GM23248 (cell line): ENCODE data around the gene MTHFD2L. TPM values are rescaled to one million over a fixed set of nuclear protein-coding genes. Genes with fewer than 3 reads are reported as not detected.

Source experiments
- DNase-seq: peaks from one replicate; pipeline ENCODE4 v3.0.0-alpha.2; 2015
- H2AFZ ChIP-seq: fragments of 200-600 bp; sonication (generic); 2 replicates; pipeline ENCODE4 v1.6.1; 2016; ENCODE audit warnings: antibody characterized with exemption
- H3F3A ChIP-seq: fragments of 200-600 bp; sonication (generic); 2 replicates; pipeline ENCODE4 v1.6.1; 2016; ENCODE audit warnings: mild to moderate bottlenecking, antibody characterized with exemption, mixed run types; ENCODE audit not compliant: insufficient read depth
- H3K27ac ChIP-seq: fragments of 200-600 bp; sonication (generic); 2 replicates; pipeline ENCODE4 v1.5.1; 2016; ENCODE audit warnings: mild to moderate bottlenecking
- H3K27me3 ChIP-seq: fragments of 200-600 bp; sonication (generic); replicated peaks from 2 replicates; pipeline ENCODE4 v1.6.1; 2016; ENCODE audit warnings: mild to moderate bottlenecking; ENCODE audit not compliant: insufficient read depth
- H3K36me3 ChIP-seq: fragments of 200-600 bp; sonication (generic); 2 replicates; pipeline ENCODE4 v1.6.1; 2016; ENCODE audit warnings: low read depth, mild to moderate bottlenecking
- H3K4me1 ChIP-seq: fragments of 200-600 bp; sonication (generic); 2 replicates; pipeline ENCODE4 v1.6.1; 2016; ENCODE audit warnings: mild to moderate bottlenecking; ENCODE audit not compliant: insufficient read depth
- H3K4me2 ChIP-seq: fragments of 200-600 bp; sonication (generic); one replicate; pipeline ENCODE4 v1.6.1; 2016; ENCODE audit warnings: mild to moderate bottlenecking; ENCODE audit not compliant: unreplicated experiment
- H3K4me3 ChIP-seq: fragments of 200-600 bp; sonication (generic); 2 replicates; pipeline ENCODE4 v1.5.1; 2016; ENCODE audit warnings: mild to moderate bottlenecking
- H3K79me2 ChIP-seq: fragments of 200-600 bp; sonication (generic); 2 replicates; pipeline ENCODE4 v1.6.1; 2016; ENCODE audit warnings: mild to moderate bottlenecking; ENCODE audit not compliant: insufficient read depth
- H3K9ac ChIP-seq: fragments of 200-600 bp; sonication (generic); 2 replicates; pipeline ENCODE4 v1.6.1; 2016; ENCODE audit warnings: mild to moderate bottlenecking
- H3K9me2 ChIP-seq: fragments of 200-600 bp; sonication (generic); 2 replicates; pipeline ENCODE4 v1.6.1; 2016; ENCODE audit warnings: mixed run types, mild to moderate bottlenecking, moderate library complexity; ENCODE audit not compliant: insufficient read depth
- H3K9me3 ChIP-seq: fragments of 200-600 bp; sonication (generic); one replicate; pipeline ENCODE4 v1.6.1; 2017; ENCODE audit warnings: low read depth
- H4K20me1 ChIP-seq: fragments of 200-600 bp; sonication (generic); 2 replicates; pipeline ENCODE4 v1.6.0; 2016; ENCODE audit not compliant: insufficient read depth
- EZH2 ChIP-seq: fragments of 200-600 bp; sonication (generic); IDR thresholded peaks from 2 replicates; pipeline ENCODE4 v1.6.1; 2018; ENCODE audit warnings: antibody characterized with exemption, mild to moderate bottlenecking; ENCODE audit not compliant: insufficient read depth, poor library complexity, severe bottlenecking
- EZH2phosphoT487 ChIP-seq: fragments of 200-600 bp; sonication (generic); IDR thresholded peaks from 2 replicates; pipeline ENCODE4 v1.6.1; 2018; ENCODE audit warnings: antibody characterized with exemption, moderate library complexity, mild to moderate bottlenecking, low read depth; ENCODE audit not compliant: insufficient read depth
- WGBS, 2 experiments: methylation state at CpG; one replicate each; pipeline ENCODE4 v1.1.6; 2015 to 2017; ENCODE audit warnings: low lambda C conversion rate in 2 of 2, low coverage in 1 of 2; ENCODE audit errors: missing lambda C conversion rate in 2 of 2; 5-methylcytosine and 5-hydroxymethylcytosine counted together
- in situ Hi-C: fragments of 300-500 bp; cut with MboI; formaldehyde crosslinking; loops from 2 replicates; pipeline ENCODE4 v1.15.0; 2020
- polyA plus RNA-seq: library from polyadenylated mRNA; unstranded; fragments of >200 nt; fragmentation: Nextera tagmentation; extraction: Ambion mirVana; gene quantifications from 2 replicates; pipeline ENCODE4 v1.2.1, GENCODE V29; 2016
- total RNA-seq: library from RNA; depleted of rRNA; stranded (reverse); fragments of >200 nt; shearing (Covaris generic); gene quantifications from 2 replicates; pipeline ENCODE4 v1.2.3, GENCODE V29; 2014

The MTHFD2L gene
- total and polyA plus RNA-seq, 2 experiments from 2014 or later, result 6.3 to 7.9 TPM

DNA sequence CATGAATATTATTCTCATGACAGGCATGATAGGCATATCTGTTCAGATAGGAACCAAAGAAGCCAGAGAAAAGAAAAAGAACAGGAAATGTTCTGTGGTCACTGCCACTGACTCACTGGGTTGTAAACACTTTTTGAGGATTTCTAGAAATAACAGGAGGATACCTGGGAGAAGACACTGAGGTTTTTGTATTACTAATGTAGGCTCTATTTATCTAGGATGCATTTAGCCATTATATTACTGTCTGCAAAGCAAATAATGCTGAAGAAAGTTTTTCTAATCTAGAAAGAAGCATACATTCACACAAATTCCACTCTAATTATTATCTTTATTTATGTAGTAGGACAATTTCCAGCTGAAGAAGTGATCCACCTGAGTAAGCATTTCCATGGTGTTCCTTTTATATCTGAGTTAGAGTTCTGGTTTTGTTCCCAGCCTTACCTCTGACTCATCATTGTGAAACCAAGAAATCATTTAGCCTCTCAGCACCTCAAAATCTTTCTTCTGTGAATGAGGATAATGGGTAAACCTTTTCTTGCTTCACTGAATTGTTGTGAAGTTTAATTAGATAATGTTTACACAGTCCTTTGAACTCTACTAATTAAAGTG is 110.2 kb downstream of the MTHFD2L start:
- DNase-seq, result peak; percentile 87
- in situ Hi-C loops, result no loop called here
- no peak overlapping the region for H2AFZ ChIP-seq
- H3K27ac ChIP-seq, result peak overlapping the region; percentile 15; the same call in 1 of the 2 replicates
- peak overlapping the region; percentile 40 for H3K4me2 ChIP-seq
- H3K27me3 ChIP-seq, result peaks cover 6% of the 10 kb centered on the region; the same call in 1 of the 2 replicates
- H3K79me2 ChIP-seq, result no peaks in the 10 kb centered on the region
- H3K9ac ChIP-seq, result no peak overlapping the region
- H3K4me3 ChIP-seq, result no peak overlapping the region
- peaks cover 14% of the 10 kb centered on the region for H3F3A ChIP-seq
- H3K36me3 ChIP-seq, result no peaks in the 10 kb centered on the region
- peaks cover 11% of the 10 kb centered on the region for H3K4me1 ChIP-seq
- no peaks in the 10 kb centered on the region for H4K20me1 ChIP-seq
- no peaks in the 10 kb centered on the region for H3K9me3 ChIP-seq
- H3K9me2 ChIP-seq, result no peaks in the 10 kb centered on the region
- TF ChIP-seq EZH2 (no peak), EZH2phosphoT487 (0 out of 2 replicates have a peak, but pooled peaks have one; percentile 56)

DNA sequence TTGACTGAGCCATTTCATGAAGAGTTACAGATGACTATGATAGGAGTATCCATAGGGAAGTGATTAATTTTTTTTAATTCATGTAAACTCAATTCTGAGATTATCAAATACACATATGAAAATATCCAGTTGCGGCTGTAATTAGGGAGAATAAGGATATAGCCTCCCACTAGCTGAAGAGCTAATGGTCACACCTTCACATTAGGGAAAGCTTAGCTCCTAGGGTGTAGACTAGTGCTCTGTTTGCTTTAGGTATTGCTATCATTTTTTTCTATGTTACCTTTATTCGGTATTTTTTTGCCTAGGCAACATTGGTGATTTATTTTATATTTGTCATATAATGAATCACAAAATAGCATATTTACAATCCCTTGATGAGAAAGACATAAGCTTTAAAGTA is 110.7 kb downstream of the MTHFD2L start:
- Histone ChIP-seq H3K4me2 (peak overlapping the region; percentile 40), H2AFZ (no peak overlapping the region), H4K20me1 (no peaks in the 10 kb centered on the region), H3K36me3 (no peaks in the 10 kb centered on the region), H3K27me3 (peaks cover 7% of the 10 kb centered on the region; the same call in 1 of the 2 replicates), H3K79me2 (no peaks in the 10 kb centered on the region), H3K9me3 (no peaks in the 10 kb centered on the region), H3K9me2 (no peaks in the 10 kb centered on the region), H3K4me3 (no peak overlapping the region), H3F3A (peaks cover 14% of the 10 kb centered on the region), H3K9ac (no peak overlapping the region), H3K4me1 (peaks cover 11% of the 10 kb centered on the region), H3K27ac (no peak overlapping the region)
- DNase-seq, result no peak
- in situ Hi-C loops, result no loop called here
- TF ChIP-seq EZH2phosphoT487 (no peak), EZH2 (no peak)
- WGBS, 2 experiments, result 93 to 95% methylated on average over 2 of the region's 2 CpGs

DNA sequence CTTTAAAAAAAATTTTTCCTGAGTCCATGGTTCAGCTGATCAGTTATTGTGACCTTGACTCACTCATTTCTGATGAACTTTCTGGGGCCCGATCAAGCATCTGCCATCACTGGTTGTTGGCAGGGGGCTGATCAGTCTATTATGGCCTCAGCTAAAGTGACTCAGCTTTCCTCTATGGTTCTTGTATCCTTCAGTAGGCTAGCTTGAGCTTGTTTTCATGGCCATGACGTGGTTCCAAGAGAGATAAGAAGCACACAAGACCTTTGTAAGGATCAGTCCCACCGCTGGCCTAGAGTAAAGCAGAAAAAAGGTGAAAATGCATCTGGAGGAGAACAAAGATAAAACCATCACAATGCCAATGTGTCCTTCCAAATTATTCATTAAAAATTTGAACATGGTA is 120.6 kb downstream of the MTHFD2L start:
- WGBS, 2 experiments, result 84 to 88% methylated on average over 3 of the region's 3 CpGs
- H4K20me1 ChIP-seq, result no peaks in the 10 kb centered on the region
- peaks cover 10% of the 10 kb centered on the region for H3K4me1 ChIP-seq
- in situ Hi-C loops, result no loop called here
- H3K9me3 ChIP-seq, result no peaks in the 10 kb centered on the region
- H3F3A ChIP-seq, result peaks cover 5% of the 10 kb centered on the region
- H3K4me2 ChIP-seq, result no peak overlapping the region
- no peak overlapping the region for H3K27ac ChIP-seq
- H3K9me2 ChIP-seq, result no peaks in the 10 kb centered on the region
- H3K4me3 ChIP-seq, result no peak overlapping the region
- 0 out of 2 replicates have a peak, but pooled peaks cover 5% of the 10 kb centered on the region for H3K27me3 ChIP-seq
- TF ChIP-seq EZH2phosphoT487 (no peak), EZH2 (no peak)
- DNase-seq, result no peak
- no peak overlapping the region for H2AFZ ChIP-seq
- H3K36me3 ChIP-seq, result no peaks in the 10 kb centered on the region
- no peak overlapping the region for H3K9ac ChIP-seq
- H3K79me2 ChIP-seq, result no peaks in the 10 kb centered on the region

DNA sequence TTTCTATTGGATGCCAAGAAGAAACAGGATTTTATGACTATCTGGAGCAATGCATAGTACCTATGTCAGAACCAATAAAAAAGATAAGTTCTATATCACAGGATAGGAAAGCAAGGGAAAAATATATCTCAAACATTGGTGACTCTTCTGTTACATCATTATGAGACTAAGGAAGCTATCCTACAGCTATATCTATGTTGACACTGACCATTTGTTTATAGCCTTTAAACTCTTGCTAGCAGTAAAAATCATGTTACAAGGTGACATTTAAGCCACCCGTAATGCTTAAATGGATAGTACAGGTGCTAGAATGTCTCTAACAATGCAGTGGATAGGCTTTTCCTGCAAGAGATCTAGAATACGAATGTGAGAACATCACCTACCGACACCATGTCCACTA is 121.8 kb downstream of the MTHFD2L start:
- WGBS, 2 experiments, result 87% methylated on average over 3 of the region's 3 CpGs
- H4K20me1 ChIP-seq, result no peaks in the 10 kb centered on the region
- H3F3A ChIP-seq, result peaks cover 17% of the 10 kb centered on the region
- H3K36me3 ChIP-seq, result no peaks in the 10 kb centered on the region
- no peak overlapping the region for H3K27ac ChIP-seq
- DNase-seq, result no peak
- H3K4me1 ChIP-seq, result peaks cover 22% of the 10 kb centered on the region
- H3K4me3 ChIP-seq, result no peak overlapping the region
- H3K27me3 ChIP-seq, result no peaks in the 10 kb centered on the region
- H2AFZ ChIP-seq, result no peak overlapping the region
- no peaks in the 10 kb centered on the region for H3K79me2 ChIP-seq
- TF ChIP-seq EZH2phosphoT487 (no peak), EZH2 (no peak)
- in situ Hi-C loops, result no loop called here
- H3K9me2 ChIP-seq, result no peaks in the 10 kb centered on the region
- H3K9ac ChIP-seq, result no peak overlapping the region
- H3K4me2 ChIP-seq, result no peak overlapping the region
- H3K9me3 ChIP-seq, result no peaks in the 10 kb centered on the region

DNA sequence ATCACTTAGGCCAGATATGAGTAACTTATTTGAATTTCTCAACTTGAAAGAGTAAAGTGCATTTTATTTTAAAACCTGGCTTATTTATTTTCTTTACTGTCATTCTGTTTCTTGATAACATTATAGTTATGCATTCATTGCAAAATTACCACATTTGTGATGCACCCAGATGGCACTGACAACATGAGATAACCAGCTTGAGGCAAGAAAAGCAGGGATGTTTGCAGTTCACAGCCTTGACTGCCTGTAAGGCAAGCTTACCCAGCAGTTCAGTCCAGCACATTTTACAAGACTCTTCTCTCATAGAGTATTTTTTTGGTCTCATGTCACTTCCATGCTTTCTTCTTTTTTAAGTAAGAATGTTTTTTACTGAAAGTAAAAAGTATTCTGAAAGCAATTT is 125.0 kb downstream of the MTHFD2L start:
- Histone ChIP-seq H3K4me2 (peak overlapping the region; percentile 71), H3K27ac (no peak overlapping the region), H3K4me3 (no peak overlapping the region), H2AFZ (no peak overlapping the region), H3K9ac (no peak overlapping the region), H4K20me1 (no peaks in the 10 kb centered on the region), H3K9me2 (no peaks in the 10 kb centered on the region), H3K4me1 (peaks cover 29% of the 10 kb centered on the region), H3F3A (peaks cover 18% of the 10 kb centered on the region), H3K36me3 (no peaks in the 10 kb centered on the region), H3K79me2 (no peaks in the 10 kb centered on the region), H3K27me3 (no peaks in the 10 kb centered on the region), H3K9me3 (no peaks in the 10 kb centered on the region)
- DNase-seq, result peak; percentile 16
- in situ Hi-C loops, result no loop called here
- no peak for TF ChIP-seq EZH2
- TF ChIP-seq EZH2phosphoT487, result no peak
